ENCODE data around the gene ARID3C.
A peak's percentile ranks its signal among the peaks of the same experiment; 100 is the strongest.

GRCh38 chr9:34585946-34586669 is 42.8 kb downstream of the ARID3C start:
- TF ChIP-seq GATA3 (IDR thresholded peaks at IDR 0.05; ENCODE audit: low read depth, low read length) (no peak), GATA2 (IDR thresholded peaks at IDR 0.05; ENCODE audit: low read depth, low read length) (peak; percentile 24; the same call in 1 of the 2 replicates)

Measured in SH-SY5Y (cell line).